Gastroesophageal sphincter (tissue), 4 donors: ENCODE results near the gene IDH2. TPM values are rescaled to one million over a fixed set of nuclear protein-coding genes. Genes with fewer than 3 reads are reported as not detected.

ENCODE experiments used
- ATAC-seq: fragments of 150-250 bp; one replicate; pipeline ENCODE4 v1.9.1; 2016; ENCODE audit warnings: mild to moderate bottlenecking, moderate library complexity
- H3K27ac ChIP-seq, 4 donors: fragments of 200-600 bp; sonication (generic) in 3 of 4; 1 replicate in 3 of 4; 2 replicates in 1 of 4; pipeline ENCODE4 v1.5.1; 2016 to 2019
- H3K27me3 ChIP-seq: fragments of 200-600 bp; sonication (generic); one replicate; pipeline ENCODE4 v1.5.1; 2019
- H3K36me3 ChIP-seq, 2 donors: fragments of 200-600 bp; sonication (generic); one replicate each; pipeline ENCODE4 v1.5.1; 2019; ENCODE audit warnings: control low read depth in 1 of 2
- H3K4me1 ChIP-seq, 3 donors: fragments of 200-600 bp; sonication (generic); 1 replicate in 2 of 3; 2 replicates in 1 of 3; pipeline ENCODE4 v1.5.1; 2016 to 2019; ENCODE audit warnings: control low read depth in 2 of 3
- H3K4me3 ChIP-seq, 2 donors: fragments of 200-600 bp; sonication (generic); one replicate each; pipeline ENCODE4 v1.5.1; 2019; ENCODE audit warnings: mild to moderate bottlenecking in 1 of 2, moderate library complexity in 1 of 2
- H3K9me3 ChIP-seq, 3 donors: fragments of 200-600 bp; sonication (generic); one replicate each; pipeline ENCODE4 v1.5.1; 2017 to 2019; ENCODE audit warnings: control low read depth in 2 of 3
- EP300 ChIP-seq: sonication (generic); formaldehyde crosslinking; IDR thresholded peaks from one replicate; pipeline ENCODE4 v1.6.1; 2017; ENCODE audit warnings: antibody characterized with exemption, mild to moderate bottlenecking
- POLR2A ChIP-seq, 2 donors: fragments of 450-650 bp; IDR thresholded peaks; one replicate each; pipeline ENCODE4 v1.6.1; 2017; ENCODE audit warnings: antibody characterized with exemption in 2 of 2, mild to moderate bottlenecking in 2 of 2, moderate library complexity in 1 of 2
- POLR2AphosphoS5 ChIP-seq: sonication (generic); formaldehyde crosslinking; IDR thresholded peaks from one replicate; pipeline ENCODE4 v1.6.1; 2017; ENCODE audit warnings: antibody characterized with exemption
- WGBS, 2 donors: methylation state at CpG; one replicate each; pipeline ENCODE4 v1.1.5; 2018; ENCODE audit warnings: low coverage in 1 of 2; 5-methylcytosine and 5-hydroxymethylcytosine counted together
- total RNA-seq, 4 donors: library from RNA; depleted of rRNA; stranded (reverse); fragments of >200 nt; gene quantifications; one replicate each; pipeline ENCODE4 v1.1.0, GENCODE V29; 2016
- TF ChIP-seq, protein P1 (sequence below), 4 experiments: fragments of 200-600 bp in 2 of 4; fragments of 450-650 bp in 2 of 4; sonication (generic) in 1 of 4; IDR thresholded peaks; one replicate each; pipeline ENCODE4 v1.5.1; 2017 to 2019; ENCODE audit warnings: antibody characterized with exemption in 4 of 4, mild to moderate bottlenecking in 2 of 4, moderate library complexity in 2 of 4

IDH2 gene
- total RNA-seq, 4 donors from 2014 or later, result 45.2 to 289 (median 132) TPM

DNA sequence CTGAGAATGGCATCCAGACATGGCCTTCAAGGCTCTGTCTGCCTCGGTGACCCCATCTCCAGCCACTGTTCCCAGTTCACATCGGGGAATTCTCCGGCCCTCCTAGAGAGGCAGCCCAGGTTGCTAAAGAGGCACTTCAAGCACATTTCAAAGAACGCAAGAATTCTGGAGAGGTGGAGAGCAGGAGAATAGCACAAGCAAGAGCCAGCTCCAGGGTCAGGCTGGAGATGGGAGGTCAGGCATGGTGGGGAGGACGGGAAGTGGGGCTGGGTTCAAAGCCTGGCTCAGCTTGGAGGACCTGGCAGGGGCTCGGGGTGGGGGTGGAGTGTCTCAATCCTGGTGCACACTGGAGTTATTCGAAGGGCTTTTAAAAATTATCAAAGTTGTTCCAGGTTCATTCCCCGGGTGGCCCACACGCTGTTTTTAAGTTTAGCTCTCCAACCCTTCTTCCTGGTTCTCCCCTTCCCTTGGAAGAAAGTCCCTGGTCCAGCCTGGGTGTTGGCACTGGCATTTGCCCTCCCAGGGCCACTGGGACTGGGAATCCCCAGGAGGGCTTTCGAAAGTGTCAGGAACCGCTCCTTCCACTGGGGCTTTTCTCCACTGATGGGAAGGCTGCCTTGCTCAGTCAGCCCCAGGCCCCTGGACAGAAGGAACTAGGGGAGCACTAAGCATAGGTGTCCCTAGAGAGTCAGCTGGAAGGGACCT, 65.3 kb downstream of the IDH2 start:
- no peaks in the 10 kb centered on the region for H3K36me3 ChIP-seq
- WGBS, 2 donors, result 69% methylated on average over 2 of the region's 11 CpGs; no CpG with 5 or more reads in 1 of the 2 donors
- no peak for ATAC-seq
- TF ChIP-seq POLR2AphosphoS5, result no peak
- TF ChIP-seq, protein P1, sequence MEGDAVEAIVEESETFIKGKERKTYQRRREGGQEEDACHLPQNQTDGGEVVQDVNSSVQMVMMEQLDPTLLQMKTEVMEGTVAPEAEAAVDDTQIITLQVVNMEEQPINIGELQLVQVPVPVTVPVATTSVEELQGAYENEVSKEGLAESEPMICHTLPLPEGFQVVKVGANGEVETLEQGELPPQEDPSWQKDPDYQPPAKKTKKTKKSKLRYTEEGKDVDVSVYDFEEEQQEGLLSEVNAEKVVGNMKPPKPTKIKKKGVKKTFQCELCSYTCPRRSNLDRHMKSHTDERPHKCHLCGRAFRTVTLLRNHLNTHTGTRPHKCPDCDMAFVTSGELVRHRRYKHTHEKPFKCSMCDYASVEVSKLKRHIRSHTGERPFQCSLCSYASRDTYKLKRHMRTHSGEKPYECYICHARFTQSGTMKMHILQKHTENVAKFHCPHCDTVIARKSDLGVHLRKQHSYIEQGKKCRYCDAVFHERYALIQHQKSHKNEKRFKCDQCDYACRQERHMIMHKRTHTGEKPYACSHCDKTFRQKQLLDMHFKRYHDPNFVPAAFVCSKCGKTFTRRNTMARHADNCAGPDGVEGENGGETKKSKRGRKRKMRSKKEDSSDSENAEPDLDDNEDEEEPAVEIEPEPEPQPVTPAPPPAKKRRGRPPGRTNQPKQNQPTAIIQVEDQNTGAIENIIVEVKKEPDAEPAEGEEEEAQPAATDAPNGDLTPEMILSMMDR (IDR thresholded peaks at IDR 0.05), result no peak
- no peak for TF ChIP-seq EP300
- TF ChIP-seq POLR2A (IDR thresholded peaks at IDR 0.05), result no peak
- peak overlapping the region in 1 of 4 donors; percentile 64 for H3K27ac ChIP-seq
- no peak overlapping the region for H3K4me3 ChIP-seq
- H3K9me3 ChIP-seq, result no peaks in the 10 kb centered on the region
- no peaks in the 10 kb centered on the region for H3K27me3 ChIP-seq
- H3K4me1 ChIP-seq, result peaks cover 0 to 71% (median 16%) of the 10 kb centered on the region in 3 donors

DNA sequence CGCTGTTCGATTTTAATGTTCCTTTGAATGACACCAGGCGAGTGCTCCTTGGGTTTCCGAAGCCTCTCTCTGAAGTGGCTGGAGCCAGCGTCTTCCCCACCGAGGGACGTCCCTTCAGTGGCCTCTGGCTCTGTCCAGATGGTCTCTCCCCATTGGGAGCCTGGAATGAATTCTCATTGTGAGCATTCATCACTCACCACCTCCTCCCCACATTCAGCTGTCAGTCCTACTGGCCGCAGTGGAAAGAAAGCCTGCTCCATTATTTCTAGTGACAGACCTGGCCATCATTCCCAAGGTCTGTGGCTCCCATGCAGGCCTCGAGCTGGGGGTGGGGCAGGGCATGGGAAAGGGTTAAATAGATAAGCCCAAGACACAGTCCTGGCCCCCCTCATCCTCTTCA, 65.9 kb downstream of the IDH2 start:
- Histone ChIP-seq H3K9me3 (no peaks in the 10 kb centered on the region), H3K4me1 (peaks cover 0 to 77% (median 16%) of the 10 kb centered on the region in 3 donors), H3K27ac (peak overlapping the region in 1 of 4 donors; percentile 64), H3K4me3 (no peak overlapping the region), H3K36me3 (no peaks in the 10 kb centered on the region), H3K27me3 (no peaks in the 10 kb centered on the region)
- WGBS, 2 donors, result 20 to 49% methylated on average over 1 to 5 of the region's 9 CpGs
- no peak for TF ChIP-seq EP300
- TF ChIP-seq POLR2A (IDR thresholded peaks at IDR 0.05), result no peak
- TF ChIP-seq POLR2AphosphoS5, result no peak
- TF ChIP-seq, protein P1 (IDR thresholded peaks at IDR 0.05), result no peak
- no peak for ATAC-seq

DNA sequence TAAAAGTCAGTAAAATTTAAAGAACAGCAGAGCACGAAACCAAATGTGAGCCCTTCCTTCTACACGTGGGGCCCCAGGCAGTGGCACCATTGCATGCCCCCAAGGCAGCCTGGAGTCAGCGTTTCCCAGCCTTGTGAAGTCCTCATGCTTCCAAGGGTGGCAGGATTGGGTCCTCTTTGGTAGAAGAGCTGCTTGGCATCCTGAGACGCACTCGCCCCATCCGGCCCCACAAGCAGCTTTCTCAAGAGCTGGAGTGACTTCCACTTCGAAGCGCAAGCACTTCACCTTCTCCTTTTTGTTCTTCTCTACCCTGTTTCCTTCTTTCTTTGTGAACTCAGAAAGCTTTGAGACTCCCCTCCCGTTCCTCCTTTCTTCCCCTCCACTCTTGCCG, 66.4 kb downstream of the IDH2 start:
- WGBS, 2 donors, result 61 to 82% methylated on average over 8 to 10 of the region's 10 CpGs
- Histone ChIP-seq H3K27ac (peak overlapping the region in 3 of 4 donors; percentile 64 to 73 (median 66)), H3K4me3 (no peak overlapping the region), H3K36me3 (no peaks in the 10 kb centered on the region), H3K4me1 (peaks cover 0 to 82% (median 16%) of the 10 kb centered on the region in 3 donors), H3K9me3 (no peaks in the 10 kb centered on the region), H3K27me3 (no peaks in the 10 kb centered on the region)
- ATAC-seq, result no peak
- TF ChIP-seq POLR2A (IDR thresholded peaks at IDR 0.05) (no peak), EP300 (no peak), POLR2AphosphoS5 (no peak)
- TF ChIP-seq, protein P1 (IDR thresholded peaks at IDR 0.05), result no peak

DNA sequence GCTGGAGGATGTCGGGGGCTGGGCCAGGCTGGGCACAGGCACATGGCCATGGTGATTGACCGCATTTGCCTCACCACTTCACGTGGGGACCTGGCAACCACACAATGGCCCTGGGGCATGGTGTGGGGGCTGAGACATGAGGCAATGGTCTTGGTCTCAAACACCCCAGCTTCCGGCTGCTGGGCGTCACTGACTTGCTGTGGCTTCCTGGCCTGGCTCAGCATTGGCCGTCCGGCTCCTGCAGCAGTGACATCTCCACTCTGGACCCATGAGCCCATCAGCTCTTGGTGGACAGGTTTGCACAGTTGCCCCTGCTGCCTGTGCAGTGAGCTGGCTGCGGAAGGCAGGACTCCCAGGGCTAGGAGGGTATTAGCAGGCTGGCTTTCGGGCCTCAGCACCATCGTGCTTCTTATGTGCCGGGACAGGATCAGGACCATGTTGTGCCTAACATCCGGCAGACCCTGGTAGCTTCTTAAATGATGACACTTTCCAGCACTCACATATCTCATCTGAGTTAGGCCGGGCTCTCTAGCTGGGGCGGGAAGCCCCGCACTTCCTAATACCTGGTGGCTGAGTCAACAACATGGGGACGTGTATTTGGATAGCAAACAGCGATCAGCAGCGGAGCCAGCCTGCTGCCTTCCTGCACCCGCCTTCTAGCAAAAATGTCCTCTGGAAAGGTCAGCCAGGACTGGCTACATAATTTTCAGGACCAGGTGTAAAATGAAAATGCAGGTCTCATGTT, 67.0 kb downstream of the IDH2 start:
- Histone ChIP-seq H3K27ac (peak overlapping the region in 3 of 4 donors; percentile 64 to 73 (median 66)), H3K4me3 (no peak overlapping the region), H3K9me3 (no peaks in the 10 kb centered on the region), H3K27me3 (no peaks in the 10 kb centered on the region), H3K36me3 (no peaks in the 10 kb centered on the region), H3K4me1 (peaks cover 0 to 76% (median 16%) of the 10 kb centered on the region in 3 donors)
- no peak for TF ChIP-seq EP300
- TF ChIP-seq, protein P1 (IDR thresholded peaks at IDR 0.05), result no peak
- peak; percentile 5 for TF ChIP-seq POLR2AphosphoS5
- ATAC-seq, result peak; percentile 45
- 65% methylated on average over 6 of the region's 19 CpGs; no CpG with 5 or more reads in 1 of the 2 donors for WGBS, 2 donors
